CD4-positive, alpha-beta T cell (primary cell): ENCODE measurements around the gene EIF4E1B. TPM values are rescaled to one million over a fixed set of nuclear protein-coding genes. Genes with fewer than 3 reads are reported as not detected.

Experiments used
- ATAC-seq: fragments of 200-7000 bp; cut with Tn5 transposase; one replicate; pipeline ENCODE4 v1.10.0; 2022; ENCODE audit warnings: mild to moderate bottlenecking; ENCODE audit not compliant: poor library complexity
- CTCF ChIA-PET: fragments of 350-600 bp; sonication (Branson Sonifier 250); formaldehyde crosslinking; loops from one replicate; lab custom pipeline; 2021; ENCODE audit warnings: antibody characterized with exemption, inconsistent platforms; lab: Charles Lee
- POLR2A ChIA-PET: fragments of 350-600 bp; sonication (Branson Sonifier 250); formaldehyde crosslinking; loops from one replicate; lab custom pipeline; 2021; ENCODE audit warnings: antibody characterized with exemption, inconsistent platforms; lab: Charles Lee
- DNase-seq, 14 experiments: peaks; one replicate each; pipeline ENCODE4 v3.0.0-alpha.2; 2013 to 2020; ENCODE audit warnings: mixed read lengths in 2 of 14
- H3K27ac ChIP-seq, 2 donors: one replicate each; pipeline versions ENCODE4 v1.5.1 to v1.7.0; 2013; ENCODE audit warnings: low read length in 2 of 2, low read depth in 1 of 2, mild to moderate bottlenecking in 1 of 2
- H3K27me3 ChIP-seq, 2 experiments: 1 replicate in 1 of 2; 2 replicates in 1 of 2; pipeline versions ENCODE4 v1.6.1 to v1.7.0; 2013; ENCODE audit warnings: low read length in 2 of 2, control low read depth in 1 of 2, mild to moderate bottlenecking in 1 of 2, moderate library complexity in 1 of 2; ENCODE audit not compliant: insufficient read depth in 2 of 2, control insufficient read depth in 1 of 2
- H3K36me3 ChIP-seq: one replicate; pipeline ENCODE4 v1.6.1; 2013; ENCODE audit warnings: low read length, control low read depth; ENCODE audit not compliant: insufficient read depth
- H3K4me1 ChIP-seq: one replicate; pipeline ENCODE4 v1.6.1; 2013; ENCODE audit warnings: low read length, control low read depth; ENCODE audit not compliant: insufficient read depth
- H3K4me3 ChIP-seq: one replicate; pipeline ENCODE4 v1.5.1; 2013; ENCODE audit warnings: mild to moderate bottlenecking, low read length, moderate library complexity
- H3K9me3 ChIP-seq, 2 experiments: 1 replicate in 1 of 2; 2 replicates in 1 of 2; pipeline versions ENCODE4 v1.6.1 to v1.7.0; 2013; ENCODE audit warnings: low read length in 2 of 2, mild to moderate bottlenecking in 2 of 2, control low read depth in 1 of 2, moderate library complexity in 1 of 2; ENCODE audit not compliant: control insufficient read depth in 1 of 2, insufficient read depth in 1 of 2
- H3K27ac Mint-ChIP-seq: one replicate; pipeline ENCODE4 v1.8.0; 2020; ENCODE audit warnings: mixed read lengths
- H3K27me3 Mint-ChIP-seq: one replicate; pipeline ENCODE4 v1.8.0; 2021; ENCODE audit warnings: mixed read lengths
- H3K36me3 Mint-ChIP-seq: one replicate; pipeline ENCODE4 v1.8.0; 2021; ENCODE audit warnings: low read depth, mixed read lengths
- H3K4me1 Mint-ChIP-seq: one replicate; pipeline ENCODE4 v1.8.0; 2021; ENCODE audit warnings: low read depth, mixed read lengths
- H3K4me3 Mint-ChIP-seq: one replicate; pipeline ENCODE4 v1.8.0; 2020; ENCODE audit warnings: mild to moderate bottlenecking, mixed read lengths
- H3K9me3 Mint-ChIP-seq: one replicate; pipeline ENCODE4 v1.8.0; 2020; ENCODE audit warnings: mixed read lengths
- intact Hi-C, 2 experiments: fragments of 100-400 bp; cut with DNase I in 1 of 2; cut with micrococcal nuclease in 1 of 2; formaldehyde crosslinking; loops; one replicate each; pipeline versions ENCODE4 v1.15.1 to v1.9.0; 2023 to 2025; cut with DNase I, micrococcal nuclease
- total RNA-seq, 174 experiments: library from RNA in 2 of 174; stranded (reverse) in 2 of 174; gene quantifications; one replicate each; pipeline ENCODE4 v1.2.3 and lab custom pipeline; 2021 to 2026
- TF ChIP-seq, protein P1 (sequence below): fragments of 200-600 bp; IDR thresholded peaks from one replicate; pipeline ENCODE4 v1.8.0; 2022; ENCODE audit warnings: antibody characterized with exemption, mild to moderate bottlenecking

The EIF4E1B gene
- total RNA-seq, 2 experiments from 2014 or later, result not detected

DNA sequence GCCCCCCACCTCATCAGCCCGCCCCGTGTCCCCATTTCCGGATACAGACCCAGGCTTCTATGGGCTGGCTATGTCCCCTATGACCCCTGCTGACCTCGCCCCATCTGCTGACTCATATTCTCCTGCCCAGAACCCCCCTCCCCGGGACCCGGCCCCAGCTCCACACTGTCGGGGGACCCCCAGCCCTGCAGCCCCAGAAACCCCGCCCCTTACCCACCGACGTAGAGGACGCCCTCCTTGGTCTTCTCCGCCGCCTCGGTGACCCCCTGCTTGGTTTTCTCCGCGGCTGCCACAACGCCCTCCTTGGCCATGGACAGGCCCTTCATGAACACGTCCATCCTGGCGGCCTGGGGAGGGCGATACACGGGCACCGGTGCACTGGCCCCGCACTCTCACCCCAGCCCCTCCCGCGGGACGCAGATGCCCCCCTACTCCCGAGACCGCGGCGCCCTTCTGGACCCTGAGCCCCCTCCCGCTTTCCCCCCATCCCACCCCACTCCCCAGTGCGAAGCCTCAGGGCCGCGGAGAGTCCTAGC is 1.1 kb upstream of the EIF4E1B start:
- H3K27ac Mint-ChIP-seq, result no peak overlapping the region
- intact Hi-C loops, result no loop called here
- Histone ChIP-seq H3K27me3 (peaks cover 67 to 68% of the 10 kb centered on the region in 2 experiments), H3K36me3 (no peaks in the 10 kb centered on the region), H3K4me1 (peaks cover 15% of the 10 kb centered on the region), H3K27ac (no peak overlapping the region), H3K4me3 (no peak overlapping the region), H3K9me3 (peaks cover 0 to 11% of the 10 kb centered on the region in 2 experiments)
- H3K4me3 Mint-ChIP-seq, result no peak overlapping the region
- CTCF ChIA-PET, result no interaction called here
- no peaks in the 10 kb centered on the region for H3K9me3 Mint-ChIP-seq
- H3K4me1 Mint-ChIP-seq, result peaks cover 9% of the 10 kb centered on the region
- ATAC-seq (no peak), DNase-seq (no peak)
- peaks cover 81% of the 10 kb centered on the region for H3K27me3 Mint-ChIP-seq
- TF ChIP-seq, protein P1, sequence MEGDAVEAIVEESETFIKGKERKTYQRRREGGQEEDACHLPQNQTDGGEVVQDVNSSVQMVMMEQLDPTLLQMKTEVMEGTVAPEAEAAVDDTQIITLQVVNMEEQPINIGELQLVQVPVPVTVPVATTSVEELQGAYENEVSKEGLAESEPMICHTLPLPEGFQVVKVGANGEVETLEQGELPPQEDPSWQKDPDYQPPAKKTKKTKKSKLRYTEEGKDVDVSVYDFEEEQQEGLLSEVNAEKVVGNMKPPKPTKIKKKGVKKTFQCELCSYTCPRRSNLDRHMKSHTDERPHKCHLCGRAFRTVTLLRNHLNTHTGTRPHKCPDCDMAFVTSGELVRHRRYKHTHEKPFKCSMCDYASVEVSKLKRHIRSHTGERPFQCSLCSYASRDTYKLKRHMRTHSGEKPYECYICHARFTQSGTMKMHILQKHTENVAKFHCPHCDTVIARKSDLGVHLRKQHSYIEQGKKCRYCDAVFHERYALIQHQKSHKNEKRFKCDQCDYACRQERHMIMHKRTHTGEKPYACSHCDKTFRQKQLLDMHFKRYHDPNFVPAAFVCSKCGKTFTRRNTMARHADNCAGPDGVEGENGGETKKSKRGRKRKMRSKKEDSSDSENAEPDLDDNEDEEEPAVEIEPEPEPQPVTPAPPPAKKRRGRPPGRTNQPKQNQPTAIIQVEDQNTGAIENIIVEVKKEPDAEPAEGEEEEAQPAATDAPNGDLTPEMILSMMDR, result no peak
- POLR2A ChIA-PET, result no interaction called here
- H3K36me3 Mint-ChIP-seq, result no peaks in the 10 kb centered on the region

DNA sequence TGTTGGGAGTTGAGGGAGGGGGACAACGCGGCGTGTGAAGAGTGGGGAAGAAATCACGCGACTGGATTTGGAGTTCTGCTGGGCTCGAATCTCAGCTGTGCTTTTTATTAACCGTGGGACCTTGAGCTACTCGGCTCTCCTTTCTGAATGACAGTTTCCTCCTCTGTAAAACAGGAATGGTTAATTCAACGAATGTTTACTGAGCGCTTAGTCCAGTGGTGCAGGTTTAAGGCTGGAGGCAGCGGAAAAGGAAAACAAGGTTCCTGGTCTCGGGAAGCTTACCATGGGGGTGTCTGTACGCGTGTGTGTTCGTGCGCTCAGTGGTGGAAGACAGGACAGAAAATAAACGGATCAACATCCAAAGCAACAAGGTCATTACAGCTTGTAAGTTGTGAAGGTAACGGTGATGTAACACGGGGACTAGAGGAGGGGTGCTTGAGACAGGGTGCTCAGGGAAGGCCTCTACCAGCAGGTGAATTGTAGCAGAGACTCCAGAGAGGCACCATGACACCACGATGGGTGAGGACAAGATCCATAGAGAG is 277 bp downstream of the EIF4E1B start:
- H3K4me1 Mint-ChIP-seq, result peaks cover 9% of the 10 kb centered on the region
- ATAC-seq (no peak), DNase-seq (no peak)
- peaks cover 88% of the 10 kb centered on the region for H3K27me3 Mint-ChIP-seq
- H3K27ac ChIP-seq, result no peak overlapping the region
- CTCF ChIA-PET, result no interaction called here
- POLR2A ChIA-PET, result interaction anchor here (0.7 to 1.5 kb wide), 2 partner anchors 9 to 16 kb away, joined by 3 read pairs; no protein-coding TSS in a partner anchor
- no peaks in the 10 kb centered on the region for H3K9me3 Mint-ChIP-seq
- H3K27me3 ChIP-seq, result peaks cover 72 to 73% of the 10 kb centered on the region in 2 experiments
- H3K9me3 ChIP-seq, result peaks cover 0 to 16% of the 10 kb centered on the region in 2 experiments
- intact Hi-C loops, result no loop called here
- TF ChIP-seq, protein P1, result no peak
- no peak overlapping the region for H3K27ac Mint-ChIP-seq
- no peaks in the 10 kb centered on the region for H3K36me3 Mint-ChIP-seq
- H3K4me3 ChIP-seq, result no peak overlapping the region
- no peaks in the 10 kb centered on the region for H3K36me3 ChIP-seq
- H3K4me1 ChIP-seq, result peaks cover 15% of the 10 kb centered on the region
- peak overlapping the region; percentile 46 for H3K4me3 Mint-ChIP-seq

DNA sequence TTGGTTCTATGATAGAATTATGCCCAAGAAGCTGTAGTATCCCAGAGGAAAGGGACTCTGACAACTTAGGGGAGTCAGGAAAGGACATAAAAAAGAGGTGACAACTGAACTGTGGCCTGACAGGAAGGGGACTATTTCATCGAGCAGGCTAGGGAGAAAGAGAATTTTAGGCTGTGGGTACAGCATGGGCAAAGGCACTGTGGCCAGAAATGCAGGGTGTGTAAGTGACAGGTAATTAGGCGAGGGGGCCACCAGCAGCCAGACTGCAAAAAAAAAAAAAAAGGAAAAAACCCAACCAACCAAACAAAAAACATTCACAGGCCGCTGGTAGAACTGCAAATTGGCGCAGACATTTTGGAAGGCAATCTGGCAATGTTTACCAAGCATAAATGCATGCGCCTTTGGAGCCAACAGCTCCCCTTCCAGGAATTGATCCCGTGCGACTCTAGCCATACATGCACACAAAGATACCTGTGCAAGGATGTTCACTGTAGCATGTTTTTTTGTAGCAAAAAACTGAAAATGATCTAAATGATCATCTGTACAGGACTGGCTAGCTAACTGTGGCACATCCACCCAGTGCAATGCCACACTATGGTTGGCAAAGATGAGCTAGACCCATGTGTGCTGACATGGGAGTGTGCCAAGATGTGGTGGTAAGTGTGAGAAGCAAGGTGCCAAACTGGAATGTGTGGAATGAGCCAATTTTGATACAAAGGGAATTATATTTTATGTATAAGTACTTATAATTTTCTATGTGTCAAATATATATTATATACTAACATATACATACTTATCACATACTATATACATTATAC is 1.1 kb downstream of the EIF4E1B start:
- CTCF ChIA-PET, result interaction anchor here (1.5 kb wide), 1 partner anchor 26 kb away, joined by 4 read pairs; no protein-coding TSS in a partner anchor
- POLR2A ChIA-PET, result interaction anchor here (1.5 kb wide), 1 partner anchor 10 kb away, joined by 3 read pairs; no protein-coding TSS in a partner anchor
- peaks cover 87% of the 10 kb centered on the region for H3K27me3 Mint-ChIP-seq
- H3K36me3 Mint-ChIP-seq, result no peaks in the 10 kb centered on the region
- TF ChIP-seq, protein P1, result no peak
- intact Hi-C loops, result no loop called here
- H3K27ac Mint-ChIP-seq, result no peak overlapping the region
- no peaks in the 10 kb centered on the region for H3K9me3 Mint-ChIP-seq
- H3K27me3 ChIP-seq, result peaks cover 67 to 71% of the 10 kb centered on the region in 2 experiments
- H3K4me3 Mint-ChIP-seq, result no peak overlapping the region
- no peak overlapping the region for H3K27ac ChIP-seq
- peaks cover 15% of the 10 kb centered on the region for H3K4me1 ChIP-seq
- no peak overlapping the region for H3K4me3 ChIP-seq
- no peak for ATAC-seq
- H3K9me3 ChIP-seq, result peaks cover 0 to 16% of the 10 kb centered on the region in 2 experiments
- no peaks in the 10 kb centered on the region for H3K36me3 ChIP-seq
- DNase-seq, result no peak
- H3K4me1 Mint-ChIP-seq, result peaks cover 9% of the 10 kb centered on the region
